HG03442 (cell line): ENCODE results near the gene KRTAP10-8.
"Not testable (repeated sequence)": the region's sequence is repeated elsewhere in the genome, so short reads cannot be mapped to it uniquely, and the experiment has no call there.

Source experiments
- ATAC-seq: cut with Tn5 transposase; IDR thresholded peaks from one replicate; pipeline ENCODE4 v1.9.1; 2021; ENCODE audit warnings: mild to moderate bottlenecking, moderate library complexity; ENCODE audit not compliant: unreplicated experiment

The KRTAP10-8 gene

DNA sequence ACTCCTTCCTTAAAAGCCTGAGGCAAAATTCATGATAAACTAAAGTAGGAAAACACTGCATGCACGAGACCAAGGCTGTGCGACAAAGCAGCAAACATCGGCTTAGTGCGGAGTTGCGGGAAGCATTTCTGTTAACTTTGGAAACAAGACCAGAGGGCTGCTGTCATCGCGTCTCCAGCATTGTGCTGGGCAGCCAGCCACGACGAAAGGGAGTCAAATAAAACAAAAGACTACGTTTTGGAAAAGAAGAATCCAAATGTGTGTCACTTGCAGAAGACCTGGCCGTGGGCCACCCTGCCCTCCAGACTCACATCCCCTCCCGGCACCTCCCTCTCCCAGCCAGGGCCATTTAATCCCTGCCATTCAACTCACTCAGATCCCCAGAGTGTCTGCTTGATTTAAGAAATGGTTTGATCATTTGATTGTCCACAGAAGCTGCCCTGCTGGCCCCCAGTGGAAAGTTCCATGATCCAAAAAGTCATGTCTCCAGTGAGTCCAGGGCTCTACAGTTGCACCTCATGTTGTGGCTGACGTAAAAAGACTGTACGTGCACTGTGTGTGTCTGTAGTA, 31.9 kb downstream of the KRTAP10-8 start:
- no peak for ATAC-seq

DNA sequence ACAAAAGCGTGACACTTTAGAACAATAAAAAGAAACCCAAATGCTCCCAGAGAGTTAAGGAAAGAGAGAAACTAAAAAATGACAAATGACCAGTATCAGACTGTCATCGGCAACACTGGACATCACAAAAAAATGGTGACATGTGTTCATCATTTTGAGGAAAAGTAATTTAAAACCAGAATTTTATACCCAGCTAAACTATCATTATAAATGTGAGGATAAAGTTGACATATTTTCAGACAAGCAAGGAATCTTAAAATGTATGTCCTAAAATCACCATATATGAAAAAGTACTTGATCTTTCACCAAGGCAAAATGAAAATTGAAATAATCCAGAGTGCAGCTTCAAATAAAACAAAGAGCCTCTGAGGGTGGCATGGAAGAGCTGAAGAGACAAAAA, 33.0 kb downstream of the KRTAP10-8 start:
- no peak for ATAC-seq

DNA sequence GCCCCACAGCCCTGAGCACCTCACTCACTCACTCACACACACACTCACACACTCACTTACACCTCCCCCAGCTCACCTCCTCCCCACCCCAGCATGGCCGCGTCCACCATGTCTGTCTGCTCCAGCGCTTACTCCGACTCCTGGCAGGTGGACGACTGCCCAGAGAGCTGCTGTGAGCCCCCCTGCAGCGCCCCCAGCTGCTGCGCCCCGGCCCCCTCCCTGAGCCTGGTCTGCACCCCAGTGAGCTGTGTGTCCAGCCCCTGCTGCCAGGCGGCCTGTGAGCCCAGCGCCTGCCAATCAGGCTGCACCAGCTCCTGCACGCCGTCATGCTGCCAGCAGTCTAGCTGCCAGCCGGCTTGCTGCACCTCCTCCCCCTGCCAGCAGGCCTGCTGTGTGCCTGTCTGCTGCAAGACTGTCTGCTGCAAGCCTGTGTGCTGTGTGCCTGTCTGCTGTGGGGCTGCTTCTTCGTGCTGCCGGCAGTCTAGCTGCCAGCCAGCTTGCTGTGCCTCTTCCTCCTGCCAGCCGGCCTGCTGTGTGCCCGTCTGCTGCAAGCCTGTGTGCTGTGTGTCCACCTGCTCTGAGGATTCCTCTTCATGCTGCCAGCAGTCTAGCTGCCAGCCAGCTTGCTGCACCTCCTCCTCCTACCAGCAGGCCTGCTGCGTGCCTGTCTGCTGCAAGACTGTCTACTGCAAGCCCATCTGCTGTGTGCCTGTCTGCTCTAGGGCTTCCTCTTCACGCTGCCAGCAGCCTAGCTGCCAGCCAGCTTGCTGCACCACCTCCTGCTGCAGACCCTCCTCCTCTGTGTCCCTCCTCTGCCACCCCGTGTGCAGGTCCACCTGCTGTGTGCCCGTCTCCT, 34.7 kb downstream of the KRTAP10-8 start, which contains the start of gene KRTAP10-11:
TSS of gene KRTAP10-11 (plus strand) at position 49 of the 856 bp plus-strand sequence. CDS start at position 94, 45 bp downstream.
- ATAC-seq: not testable (repeated sequence)

DNA sequence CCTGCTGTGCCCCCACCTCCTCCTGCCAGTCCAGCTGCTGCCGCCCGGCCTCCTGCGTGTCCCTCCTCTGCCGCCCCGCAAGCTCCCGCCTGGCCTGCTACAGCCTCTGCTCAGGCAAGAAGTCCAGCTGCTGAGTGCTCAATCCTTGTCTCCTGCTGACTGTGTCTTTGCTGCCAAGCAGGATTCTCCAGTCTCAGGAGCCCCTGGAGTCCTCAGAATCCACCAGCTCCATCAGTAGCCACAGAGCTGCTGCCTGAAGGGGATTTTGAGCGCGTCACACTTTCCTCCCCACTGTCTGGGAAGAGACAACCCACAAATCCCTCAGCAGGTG, 35.3 kb downstream of the KRTAP10-8 start:
- ATAC-seq: no peak

DNA sequence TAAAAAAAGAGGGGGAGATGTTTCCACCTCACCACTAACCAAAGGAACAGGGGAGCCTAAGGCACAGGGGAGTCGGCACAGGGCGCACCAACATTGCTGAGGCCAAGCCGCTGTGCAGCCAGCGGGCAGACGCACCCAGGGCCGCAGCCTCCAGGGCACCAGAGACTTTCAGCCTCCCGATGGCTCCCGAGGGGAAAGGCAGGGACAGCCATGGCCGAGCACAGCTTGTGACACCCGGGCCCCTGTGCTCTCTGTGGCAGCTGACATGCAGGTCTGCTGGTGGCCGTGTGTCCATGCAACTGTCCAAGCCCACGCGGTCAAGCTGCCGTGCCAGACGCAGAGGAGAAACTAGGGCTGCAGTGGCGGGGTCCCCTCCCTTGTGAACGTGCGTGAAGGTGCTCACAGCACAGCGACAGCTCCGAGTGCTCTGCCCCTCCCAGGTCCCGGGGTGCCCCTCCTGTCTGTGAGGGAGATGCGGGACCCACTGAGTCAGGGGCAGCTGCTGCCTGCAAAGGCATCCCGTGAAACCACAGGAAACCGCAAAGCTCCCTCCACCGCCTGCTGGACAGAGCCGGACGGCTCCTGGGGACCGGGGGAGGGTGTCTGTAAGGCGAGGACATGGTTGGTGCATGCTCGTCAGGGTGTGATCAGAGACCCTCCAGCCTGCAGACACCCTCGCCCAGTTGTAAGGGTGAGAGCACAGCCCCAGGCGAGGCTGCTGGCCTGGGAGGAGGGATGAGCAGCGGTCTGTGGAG, 36.9 kb downstream of the KRTAP10-8 start:
- ATAC-seq: no peak

DNA sequence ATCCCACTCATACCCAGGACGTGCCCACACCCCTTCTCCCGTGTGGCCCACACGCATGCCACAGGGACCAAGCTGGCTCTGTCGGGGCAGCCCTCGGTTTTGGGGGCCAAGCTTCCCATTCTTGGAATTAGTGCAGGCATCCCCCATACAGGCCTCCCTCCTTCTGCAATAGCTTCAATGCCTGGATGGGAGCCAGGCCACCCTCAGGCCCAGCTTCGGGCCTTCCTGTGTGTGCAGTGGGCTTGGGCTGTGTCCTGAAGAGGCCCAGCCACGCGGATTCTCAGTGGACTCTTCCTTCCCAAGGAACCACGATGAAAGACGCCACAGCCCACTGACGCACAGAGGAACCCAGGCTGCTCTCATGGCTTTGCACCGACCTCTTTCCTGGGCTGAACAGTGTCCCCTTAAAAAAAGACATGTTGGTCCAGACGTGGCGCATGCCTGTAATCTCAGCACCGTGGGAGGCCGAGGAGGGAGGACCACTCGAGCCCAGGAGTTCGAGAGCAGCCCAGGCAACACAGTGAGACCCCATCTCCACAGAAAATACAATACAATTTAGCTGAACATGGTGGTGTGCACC, 37.7 kb downstream of the KRTAP10-8 start:
- ATAC-seq: no peak

DNA sequence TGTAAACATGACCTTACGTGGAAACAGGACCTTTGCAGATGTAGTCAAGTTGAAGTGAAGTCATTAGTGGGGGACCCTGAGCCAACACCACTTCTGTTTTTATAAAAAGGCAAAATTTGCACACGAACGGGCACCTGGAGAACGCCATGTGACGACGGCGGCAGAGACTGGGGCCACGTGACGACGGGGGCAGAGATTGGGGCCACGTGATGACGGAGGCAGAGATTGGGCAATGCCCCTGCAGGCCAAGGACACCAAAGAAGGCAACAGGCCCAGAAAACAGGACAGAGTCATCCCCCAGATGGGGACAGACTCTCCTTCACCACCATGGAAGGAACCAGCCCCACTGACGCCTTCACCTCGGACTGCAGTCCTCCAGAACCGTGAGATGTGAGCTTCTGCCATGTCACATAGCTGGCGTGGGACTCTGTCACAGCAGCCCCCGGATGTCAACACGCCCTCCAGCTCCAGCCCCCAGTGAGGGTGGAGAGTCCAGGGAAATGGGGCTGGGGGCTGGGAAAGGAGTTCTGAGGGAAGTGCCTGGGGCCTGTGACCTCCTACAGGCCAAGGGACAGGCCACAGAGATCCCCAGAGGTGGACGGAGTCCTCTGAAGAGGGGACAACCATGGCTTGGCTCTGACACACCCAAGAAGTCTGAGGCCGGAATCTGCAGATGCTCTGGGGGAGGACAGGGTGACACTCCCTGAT, 38.5 kb downstream of the KRTAP10-8 start:
- ATAC-seq: no peak

DNA sequence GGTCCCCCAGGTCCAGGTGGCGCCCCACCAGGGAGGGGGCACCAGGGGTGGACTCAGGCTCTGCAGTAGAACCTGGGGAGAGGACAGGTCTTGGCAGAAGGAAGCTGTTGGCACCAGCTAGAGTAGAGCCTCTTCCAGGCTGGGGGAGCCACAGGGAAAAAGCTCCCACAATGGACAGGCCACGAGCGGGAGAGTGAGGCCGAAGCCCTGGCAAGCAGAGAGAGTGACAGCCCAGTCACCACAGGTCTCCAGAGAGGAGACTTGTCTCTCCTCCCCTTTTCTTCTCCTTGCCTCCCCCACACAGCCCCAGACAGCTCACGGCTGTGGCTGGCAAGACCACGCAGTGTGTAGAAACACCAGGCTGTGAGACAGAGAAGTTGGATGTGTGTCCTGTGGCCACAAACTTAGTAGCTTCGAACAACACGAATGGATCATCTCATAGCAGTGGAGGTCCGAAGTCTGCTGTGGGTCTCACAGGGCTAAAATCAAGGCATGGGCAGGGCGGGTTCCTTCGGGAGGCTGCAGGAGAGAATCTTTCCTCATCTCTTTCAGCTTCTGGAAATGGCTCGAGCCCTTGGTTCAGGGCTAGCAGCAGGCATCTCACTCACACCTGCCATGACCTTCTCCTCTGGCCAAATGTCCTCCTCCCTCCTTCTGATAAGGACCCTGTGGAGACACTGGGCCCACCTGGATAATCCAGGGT, 39.2 kb downstream of the KRTAP10-8 start:
- ATAC-seq: no peak

DNA sequence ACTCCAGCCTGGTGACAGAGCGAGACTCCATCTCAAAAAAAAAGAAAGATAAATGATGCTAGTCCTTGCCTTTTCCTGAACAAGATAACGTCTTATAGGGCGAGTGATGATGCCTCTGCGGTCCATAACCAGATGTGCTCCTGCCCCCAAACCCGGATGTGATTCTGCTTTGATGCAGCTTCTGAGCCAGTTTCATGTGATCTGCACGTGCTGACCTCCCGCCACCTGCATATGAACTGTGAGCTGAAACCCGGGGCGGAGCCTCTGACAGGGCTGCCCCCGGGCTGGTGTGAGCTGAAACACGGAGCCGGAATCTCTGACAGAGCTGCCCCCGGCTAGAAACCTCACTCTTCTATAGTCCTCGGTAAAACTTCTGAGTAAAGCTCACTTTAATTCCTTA, 41.2 kb downstream of the KRTAP10-8 start:
- ATAC-seq: no peak

DNA sequence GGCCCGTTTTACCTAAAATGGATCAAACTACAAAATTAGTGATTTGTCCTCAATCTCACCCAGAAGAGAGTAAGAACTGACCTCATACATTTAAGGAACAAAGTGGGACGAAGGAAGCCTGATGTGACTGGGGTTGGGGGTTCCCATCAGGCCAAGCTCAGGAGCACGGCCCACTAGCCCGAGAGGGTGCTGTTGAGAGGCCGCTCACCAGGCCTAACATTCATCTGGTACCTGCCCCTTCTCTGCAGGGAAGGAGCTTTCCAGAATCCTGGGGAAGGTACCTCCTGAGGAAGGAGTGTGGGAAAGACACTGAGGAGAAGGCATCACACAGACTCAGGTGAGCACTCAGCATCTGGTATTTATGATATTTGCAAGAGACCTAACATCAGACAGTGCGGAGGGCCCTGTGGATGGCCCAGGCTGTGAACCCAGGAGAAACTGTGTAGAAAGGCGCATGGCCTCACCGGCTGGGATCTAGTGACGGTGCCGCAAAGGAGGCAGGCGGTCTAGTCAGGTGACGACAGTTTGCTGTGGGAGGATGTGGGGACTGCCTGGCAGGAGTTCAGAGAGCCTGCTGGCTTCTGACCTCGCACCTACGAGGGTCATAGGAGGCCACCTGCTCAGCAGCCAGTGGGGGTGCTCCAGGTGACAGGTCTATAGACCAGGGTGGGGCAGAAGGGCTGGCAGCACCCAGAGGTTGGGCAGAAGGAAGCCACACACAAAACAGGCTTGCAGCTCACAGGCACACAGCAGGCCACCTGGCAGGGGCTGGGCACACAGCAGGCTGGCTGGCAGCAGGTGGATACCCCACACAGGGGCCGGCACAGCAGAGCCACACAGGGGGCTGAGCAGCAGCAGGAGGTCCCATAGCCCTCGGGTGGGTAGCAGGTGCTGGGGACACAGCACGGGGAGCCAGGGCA, 42.0 kb downstream of the KRTAP10-8 start:
- no peak for ATAC-seq

DNA sequence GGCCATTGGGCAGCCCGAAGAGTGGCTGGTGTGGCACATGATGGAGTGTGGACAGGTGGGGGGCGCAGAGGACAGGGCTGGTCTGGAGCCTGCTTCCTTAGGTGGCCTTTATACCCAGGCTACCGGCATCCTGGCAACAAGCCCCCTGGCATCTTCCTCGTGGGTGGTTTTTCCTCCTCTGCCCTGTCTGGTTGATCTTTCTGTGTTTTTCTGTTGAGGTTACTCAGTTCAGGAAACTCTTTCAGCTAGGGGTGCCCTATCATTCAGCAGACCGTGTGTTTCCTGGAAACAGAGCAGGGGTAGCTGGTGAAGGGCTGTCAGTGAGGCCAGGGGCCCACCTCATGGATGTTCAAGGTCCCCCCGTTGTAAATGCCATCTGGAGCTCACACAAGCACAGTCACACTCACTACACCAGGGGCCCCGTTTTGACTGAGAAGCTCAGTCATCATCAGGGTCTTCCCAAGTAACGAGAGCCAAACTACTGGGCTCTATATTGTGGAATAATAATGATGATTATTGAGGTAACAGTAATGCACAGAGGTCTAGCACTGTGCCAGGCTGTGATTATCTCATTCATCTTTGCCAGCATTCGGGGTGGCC, 42.8 kb downstream of the KRTAP10-8 start, which contains the start of gene KRTAP12-4:
TSS of gene KRTAP12-4 (minus strand) at position 84 of the 600 bp plus-strand sequence. CDS start at position 39, 45 bp downstream.
- ATAC-seq: no peak

DNA sequence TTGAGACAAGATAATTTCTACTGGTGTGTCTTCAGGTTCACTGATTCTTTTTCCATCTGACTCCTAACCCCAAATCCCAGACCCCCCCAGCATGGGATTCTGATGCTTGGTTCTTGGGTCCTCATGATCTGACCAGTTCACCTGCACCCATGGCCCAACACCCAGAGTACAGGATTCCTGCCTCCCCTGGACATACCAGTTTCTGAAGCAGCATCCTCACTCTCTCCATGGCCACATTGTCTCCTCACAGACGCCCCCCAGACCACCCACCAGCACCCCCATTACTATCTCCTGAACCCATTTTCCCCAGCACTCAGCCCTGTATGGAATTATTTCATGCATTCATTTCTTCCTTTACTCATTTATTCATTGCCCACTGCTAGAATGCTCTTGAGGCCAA, 45.0 kb downstream of the KRTAP10-8 start:
- ATAC-seq: no peak

DNA sequence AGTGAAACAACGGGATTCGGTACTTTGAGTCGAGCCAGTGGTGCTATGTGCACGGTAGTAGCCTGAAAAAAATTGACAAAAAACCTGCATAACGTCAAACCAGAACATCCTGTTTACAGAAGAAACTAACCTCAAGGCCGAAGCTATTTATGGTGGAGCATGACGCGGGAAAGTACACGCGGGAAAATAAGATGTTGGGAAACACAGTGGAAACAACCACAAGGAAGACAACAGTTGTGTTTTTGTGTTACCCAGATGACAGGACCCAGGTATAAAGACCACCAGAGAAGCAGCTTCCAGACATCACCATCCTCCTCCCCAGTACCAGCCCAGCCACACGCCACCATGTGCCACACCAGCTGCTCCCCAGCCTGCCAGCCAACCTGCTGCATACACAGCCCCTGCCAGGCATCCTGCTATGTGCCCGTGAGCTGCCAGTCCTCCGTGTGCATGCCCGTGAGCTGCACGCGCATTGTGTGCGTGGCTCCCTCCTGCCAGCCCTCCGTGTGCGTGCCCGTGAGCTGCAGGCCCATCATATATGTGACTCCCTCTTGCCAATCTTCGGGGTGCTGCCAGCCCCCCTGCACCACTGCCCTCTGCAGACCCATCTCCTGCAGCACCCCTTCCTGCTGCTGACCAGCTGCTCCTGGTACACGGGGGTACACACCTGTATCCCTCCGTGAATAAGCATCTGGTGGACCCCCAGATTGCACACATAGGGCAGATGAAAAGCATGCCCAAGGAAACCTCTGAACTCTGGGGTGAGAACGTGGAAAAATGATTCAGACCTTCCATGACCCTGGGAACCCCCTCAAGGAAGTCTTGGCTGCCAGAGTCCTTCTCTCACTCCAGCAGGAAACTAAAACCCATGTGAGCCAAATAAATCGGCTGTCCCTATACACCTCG, 46.0 kb downstream of the KRTAP10-8 start, which contains the start of gene KRTAP12-3:
TSS of gene KRTAP12-3 (plus strand) at position 298 of the 906 bp plus-strand sequence. CDS start at position 346, 48 bp downstream.
- ATAC-seq: no peak

DNA sequence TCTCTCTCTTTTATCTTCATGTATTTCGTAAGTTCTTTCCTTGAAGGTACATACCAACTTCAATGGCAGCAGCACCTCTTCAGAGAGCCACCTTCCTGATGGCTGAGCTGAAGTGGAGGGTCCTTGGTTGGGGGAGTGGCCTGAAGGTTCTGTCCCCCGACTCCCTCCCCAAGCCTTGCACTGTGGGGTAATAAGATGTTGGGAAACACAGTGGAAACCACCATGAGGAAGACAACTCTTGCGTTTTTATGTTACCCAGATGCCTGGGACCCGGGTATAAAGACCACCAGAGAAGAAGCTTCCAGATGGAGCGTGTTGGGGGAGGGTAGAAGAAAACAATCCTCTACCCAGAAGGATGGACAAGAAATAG, 46.6 kb downstream of the KRTAP10-8 start:
- ATAC-seq: no peak

DNA sequence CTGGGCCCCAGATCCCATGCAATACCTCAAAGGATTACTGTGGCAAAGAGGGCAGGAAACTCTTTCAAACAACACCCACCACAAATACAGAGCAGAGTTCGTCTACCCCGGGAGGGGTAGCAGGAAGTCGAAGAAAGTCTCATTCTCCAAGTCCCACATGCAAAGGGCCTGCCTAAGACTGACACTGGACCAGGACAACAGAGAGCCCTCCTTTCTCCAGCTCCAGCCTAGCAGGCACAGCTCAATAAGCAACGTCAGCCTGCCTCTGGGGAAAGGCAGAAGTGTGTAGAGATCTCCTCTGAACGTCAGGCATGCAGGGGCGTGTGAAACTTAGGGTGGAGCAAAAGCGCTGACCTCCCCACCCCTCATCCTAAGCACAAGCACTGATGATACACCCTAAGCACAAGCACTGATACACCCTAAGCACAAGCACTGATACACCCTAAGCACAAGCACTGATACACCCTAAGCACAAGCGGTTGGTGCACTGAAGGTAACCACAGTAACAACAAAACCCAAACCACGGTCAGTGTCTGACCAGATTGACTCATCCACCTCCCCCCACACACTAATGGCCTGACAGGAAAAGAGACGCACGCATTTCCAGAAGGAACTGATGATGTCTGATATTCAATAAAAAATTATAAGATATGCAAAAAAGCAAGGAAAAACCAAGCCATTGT, 47.2 kb downstream of the KRTAP10-8 start:
- ATAC-seq: no peak

DNA sequence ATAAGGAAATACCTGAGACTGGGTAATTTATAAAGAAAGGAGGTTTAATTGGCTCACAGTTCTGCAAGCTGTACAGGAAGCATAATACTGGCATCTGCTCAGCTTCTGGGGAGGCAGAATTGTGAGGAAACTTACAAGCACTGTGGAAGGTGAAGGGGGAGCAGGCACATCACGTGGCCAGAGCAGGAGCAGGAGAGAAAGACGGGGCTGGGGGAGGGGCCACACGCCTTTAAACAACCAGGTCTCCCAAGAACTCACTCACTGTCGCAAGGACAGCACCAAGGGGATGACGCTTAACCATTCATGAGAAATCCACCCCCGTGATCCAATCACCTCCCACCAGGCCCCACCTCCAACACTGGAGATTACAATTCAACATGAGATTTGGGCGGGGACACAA, 49.7 kb downstream of the KRTAP10-8 start:
- ATAC-seq: not testable (repeated sequence)
